GM12878 (cell line): ENCODE data around the gene LRRTM3. TPM values are rescaled to one million over a fixed set of nuclear protein-coding genes. Genes with fewer than 3 reads are reported as not detected.

Experiments
- ATAC-seq: fragments of 200-7000 bp; cut with Tn5 transposase; 3 replicates; pipeline ENCODE4 v1.9.1; 2020; ENCODE audit warnings: mild to moderate bottlenecking, moderate library complexity
- BruUV-seq: library from RNA; stranded (reverse); fragments of 400-500 nt; replicated peaks from 2 replicates; lab custom pipeline; 2021; lab: Mats Ljungman, UMichigan
- CTCF ChIA-PET: fragments of 300-600 bp; sonication (Branson Sonifier 250); formaldehyde crosslinking; extraction: SDS; loops from one replicate; lab custom pipeline; 2021; ENCODE audit warnings: inconsistent platforms; lab: Yijun Ruan, JAX
- POLR2A ChIA-PET: fragments of 350-600 bp; formaldehyde crosslinking; extraction: SDS; loops from one replicate; lab custom pipeline; 2021; ENCODE audit warnings: inconsistent platforms; lab: Charles Lee
- RAD21 ChIA-PET: fragments of 300-600 bp; sonication (Branson Sonifier 250); formaldehyde crosslinking; loops from one replicate; lab custom pipeline; 2023; ENCODE audit warnings: antibody characterized with exemption; ENCODE audit not compliant: unreplicated experiment; lab: Charles Lee
- SMC1A ChIA-PET: fragments of 300-600 bp; sonication (Branson Sonifier 250); formaldehyde crosslinking; loops from one replicate; lab custom pipeline; 2023; ENCODE audit not compliant: unreplicated experiment, uncharacterized antibody; lab: Charles Lee
- DNase-seq: peaks from one replicate; pipeline ENCODE4 v3.0.0-alpha.2; 2011; ENCODE audit warnings: low read depth, low spot score
- FAIRE-seq: peaks from 3 replicates; lab custom pipeline; 2011; peaks lifted over from hg19 to GRCh38; lab: Jason Lieb, UNC
- H2AFZ ChIP-seq: 2 replicates; pipeline ENCODE4 v1.6.0; 2011; ENCODE audit warnings: low read depth, low read length, control low read depth; ENCODE audit not compliant: control insufficient read depth
- H3K27ac ChIP-seq: 2 replicates; pipeline ENCODE4 v1.5.1; 2011; ENCODE audit warnings: control low read depth; ENCODE audit not compliant: control insufficient read depth, insufficient read depth
- H3K27me3 ChIP-seq, 2 experiments: replicated peaks in 1 of 2; 2 replicates each; pipeline versions ENCODE4 v1.6.0 to v1.6.1; 2011; ENCODE audit warnings: low read length in 1 of 2; ENCODE audit not compliant: control insufficient read depth in 2 of 2, insufficient read depth in 2 of 2
- H3K36me3 ChIP-seq, 2 experiments: 2 replicates each; pipeline ENCODE4 v1.5.1; 2011; ENCODE audit warnings: low read length in 1 of 2; ENCODE audit not compliant: control insufficient read depth in 2 of 2, insufficient read depth in 2 of 2
- H3K4me1 ChIP-seq: 2 replicates; pipeline ENCODE4 v1.6.1; 2011; ENCODE audit warnings: mild to moderate bottlenecking, low read length, moderate library complexity, mixed read lengths; ENCODE audit not compliant: control insufficient read depth, insufficient read depth
- H3K4me2 ChIP-seq: 2 replicates; pipeline ENCODE4 v1.6.0; 2011; ENCODE audit warnings: control low read depth; ENCODE audit not compliant: control insufficient read depth, insufficient read depth
- H3K4me3 ChIP-seq: fragments of 200-600 bp; sonication (generic); 2 replicates; pipeline ENCODE4 v1.5.1; 2016
- H3K79me2 ChIP-seq: 2 replicates; pipeline ENCODE4 v1.6.0; 2011; ENCODE audit warnings: low read length; ENCODE audit not compliant: control insufficient read depth, insufficient read depth
- H3K9ac ChIP-seq: 2 replicates; pipeline ENCODE4 v1.8.0; 2011; ENCODE audit warnings: low read length, control low read depth, mixed read lengths; ENCODE audit not compliant: control insufficient read depth, insufficient read depth
- H3K9me3 ChIP-seq: replicated peaks from 3 replicates; pipeline ENCODE4 v1.5.1; 2011; ENCODE audit warnings: mild to moderate bottlenecking, low read length; ENCODE audit not compliant: control insufficient read depth, insufficient read depth
- H4K20me1 ChIP-seq: 2 replicates; pipeline ENCODE4 v1.6.0; 2011; ENCODE audit not compliant: control insufficient read depth, insufficient read depth
- ASH2L ChIP-seq: fragments of 300-600, 200-600 bp; sonication (generic); IDR thresholded peaks from 2 replicates; pipeline ENCODE4 v1.6.1; 2017; ENCODE audit warnings: low read depth, mild to moderate bottlenecking, borderline replicate concordance
- FOXM1 ChIP-seq: IDR thresholded peaks from 2 replicates; pipeline ENCODE4 v1.6.1; 2012; ENCODE audit warnings: low read depth, mild to moderate bottlenecking, inconsistent platforms, low read length, moderate library complexity
- HDGF ChIP-seq: fragments of 450-650 bp; IDR thresholded peaks from 2 replicates; pipeline ENCODE4 v1.6.1; 2016; ENCODE audit warnings: antibody characterized with exemption
- KLF5 ChIP-seq: fragments of 450-650 bp; IDR thresholded peaks from 2 replicates; pipeline ENCODE4 v1.6.1; 2014; ENCODE audit warnings: mild to moderate bottlenecking; ENCODE audit not compliant: partially characterized antibody
- NFYA ChIP-seq: IDR thresholded peaks from 2 replicates; pipeline ENCODE4 v1.6.1; 2011; ENCODE audit warnings: low read depth, mild to moderate bottlenecking, low read length, improper control_type of control experiment, borderline replicate concordance
- NR2C1 ChIP-seq: fragments of 450-650 bp; IDR thresholded peaks from 2 replicates; pipeline ENCODE4 v1.6.1; 2017; ENCODE audit warnings: antibody characterized with exemption, mild to moderate bottlenecking, moderate library complexity
- PAX8 ChIP-seq: fragments of 450-650 bp; IDR thresholded peaks from 2 replicates; pipeline ENCODE4 v1.6.1; 2017; ENCODE audit warnings: mild to moderate bottlenecking, moderate library complexity
- RFX5 ChIP-seq: IDR thresholded peaks from 2 replicates; pipeline ENCODE4 v1.6.1; 2011; ENCODE audit warnings: low read depth, low read length, improper control_type of control experiment
- SIN3A ChIP-seq: IDR thresholded peaks from 2 replicates; pipeline ENCODE4 v1.6.1; 2012; ENCODE audit warnings: low read depth, low read length, improper control_type of control experiment
- SMC3 ChIP-seq: IDR thresholded peaks from 2 replicates; pipeline ENCODE4 v1.6.1; 2011; ENCODE audit warnings: low read length, improper control_type of control experiment, borderline replicate concordance
- YY1 ChIP-seq: IDR thresholded peaks from 2 replicates; pipeline ENCODE4 v1.6.1; 2011; ENCODE audit warnings: low read depth, mild to moderate bottlenecking, low read length
- ZBTB4 ChIP-seq: fragments of 450-650 bp; formaldehyde crosslinking; IDR thresholded peaks from 2 replicates; pipeline ENCODE4 v1.4.0; 2022; ENCODE audit warnings: mild to moderate bottlenecking, moderate library complexity
- ZNF24 ChIP-seq: fragments of 450-650 bp; IDR thresholded peaks from 2 replicates; pipeline ENCODE4 v1.6.1; 2017; ENCODE audit warnings: antibody characterized with exemption, mild to moderate bottlenecking
- ZSCAN29 ChIP-seq: fragments of 450-650 bp; IDR thresholded peaks from 2 replicates; pipeline ENCODE4 v1.6.1; 2017; ENCODE audit warnings: mild to moderate bottlenecking, moderate library complexity
- WGBS: methylation state at CpG from one replicate; pipeline ENCODE4 v1.1.6; 2016; ENCODE audit warnings: low lambda C conversion rate; ENCODE audit not compliant: insufficient replicate concordance, insufficient coverage; ENCODE audit errors: missing lambda C conversion rate; 5-methylcytosine and 5-hydroxymethylcytosine counted together
- in situ Hi-C: fragments of 300-500 bp; cut with MboI; formaldehyde crosslinking; loops from 9 replicates; pipeline ENCODE4 v1.14.3; 2018; ENCODE audit warnings: mixed read lengths
- intact Hi-C: fragments of 100-400 bp; cut with micrococcal nuclease; formaldehyde crosslinking; loops from one replicate; pipeline ENCODE4 v1.14.2; 2022; ENCODE audit not compliant: unreplicated experiment
- polyA plus RNA-seq, 11 experiments: library from polyadenylated mRNA; depleted of rRNA in 4 of 11; unstranded in 6 of 11; stranded (reverse) in 5 of 11; fragments of >200 nt; fragmentation: Nextera tagmentation in 4 of 11; fragmentation: Illumina TruSeq in 1 of 11; extraction: Ambion mirVana in 4 of 11; extraction: Trizol in 1 of 11; gene quantifications; 1 replicate in 1 of 11; 2 replicates in 10 of 11; pipeline versions ENCODE4 v1.2.1 to v1.2.3, GENCODE V29; 2011 to 2016; ENCODE audit warnings: inconsistent platforms in 2 of 11, missing spikeins in 2 of 11, low read depth in 1 of 11
- total RNA-seq, 4 experiments: library from RNA; depleted of rRNA in 3 of 4; stranded (reverse); fragments of >200 nt in 3 of 4; fragmentation: Illumina TruSeq in 1 of 4; extraction: Trizol in 1 of 4; gene quantifications; 2 replicates each; pipeline versions ENCODE4 v1.2.1 to v1.2.3, GENCODE V29; 2013 to 2021

The LRRTM3 gene
- total and polyA plus RNA-seq, 10 of the 15 experiments (the other 5 are each of a cell fraction or from before 2014, with no cell fraction given): not detected

GRCh38 chr10:67098461-67098860 lies 172.6 kb downstream of the LRRTM3 start:
- RAD21 ChIA-PET: interaction anchor here (1.1 kb wide), 1 partner anchor 13 kb away, joined by 3 read pairs; no protein-coding TSS in a partner anchor

More at GRCh38 chr10:67098461-67098860, 172.6 kb downstream of the LRRTM3 start:
- ChIA-PET SMC1A (interaction anchor here (1.0 kb wide), 1 partner anchor 16 kb away, joined by 3 read pairs; no protein-coding TSS in a partner anchor), POLR2A (no interaction called here), CTCF (no interaction called here)
- no peaks in the 10 kb centered on the region for H4K20me1 ChIP-seq
- H3K9me3 ChIP-seq: no peaks in the 10 kb centered on the region
- 14% methylated on average over 2 of the region's 2 CpGs for WGBS
- TF ChIP-seq SMC3 (no peak), FOXM1 (no peak), SIN3A (no peak), NFYA (no peak), YY1 (no peak), KLF5 (no peak), ASH2L (no peak), PAX8 (no peak), HDGF (no peak), NR2C1 (no peak), ZSCAN29 (no peak), RFX5 (no peak), ZNF24 (no peak), ZBTB4 (CRISPR knock-in tag) (no peak)
- H3K4me2 ChIP-seq: no peak overlapping the region
- H3K27ac ChIP-seq: no peak overlapping the region
- H3K36me3 ChIP-seq: no peaks in the 10 kb centered on the region
- H3K9ac ChIP-seq: no peak overlapping the region
- intact Hi-C loops: no loop called here
- FAIRE-seq (no peak), DNase-seq (no peak), ATAC-seq (no peak)
- no peak overlapping the region for H2AFZ ChIP-seq
- no peaks in the 10 kb centered on the region for H3K27me3 ChIP-seq
- no TSS peak for BruUV-seq
- H3K4me1 ChIP-seq: no peaks in the 10 kb centered on the region
- in situ Hi-C loops: no loop called here
- no peak overlapping the region for H3K4me3 ChIP-seq
- no peaks in the 10 kb centered on the region for H3K79me2 ChIP-seq
